NB4 (cell line): ENCODE measurements around the gene CALML6.

Experiments
- CTCF ChIP-seq: IDR thresholded peaks from one replicate; pipeline ENCODE4 v1.5.1; 2012; ENCODE audit warnings: low read depth, low read length
- POLR2A ChIP-seq: IDR thresholded peaks from 2 replicates; pipeline ENCODE4 v1.6.1; 2011; ENCODE audit warnings: mild to moderate bottlenecking; ENCODE audit not compliant: insufficient read length; ENCODE audit errors: extremely low read depth

GRCh38 chr1:1869469-1869868 lies 45.6 kb upstream of the CALML6 start:
- no peak for TF ChIP-seq CTCF
- no peak for TF ChIP-seq POLR2A
